H54 (cell line): Measurements from ENCODE around the gene PET100.
A peak's percentile ranks its signal among the peaks of the same experiment; 100 is the strongest.

Experiments used
- DNase-seq: peaks from one replicate; pipeline ENCODE4 v3.0.0; 2011; ENCODE audit warnings: low spot score, mixed read lengths; ENCODE audit not compliant: insufficient read length
- FAIRE-seq: peaks from 3 replicates; lab custom pipeline; 2011; peaks lifted over from hg19 to GRCh38; lab: Jason Lieb, UNC
- POLR2A ChIP-seq: IDR thresholded peaks from 2 replicates; pipeline ENCODE4 v1.6.1; 2011; ENCODE audit warnings: low read depth, mild to moderate bottlenecking, low read length

The PET100 gene, protein sequence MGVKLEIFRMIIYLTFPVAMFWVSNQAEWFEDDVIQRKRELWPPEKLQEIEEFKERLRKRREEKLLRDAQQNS

DNA sequence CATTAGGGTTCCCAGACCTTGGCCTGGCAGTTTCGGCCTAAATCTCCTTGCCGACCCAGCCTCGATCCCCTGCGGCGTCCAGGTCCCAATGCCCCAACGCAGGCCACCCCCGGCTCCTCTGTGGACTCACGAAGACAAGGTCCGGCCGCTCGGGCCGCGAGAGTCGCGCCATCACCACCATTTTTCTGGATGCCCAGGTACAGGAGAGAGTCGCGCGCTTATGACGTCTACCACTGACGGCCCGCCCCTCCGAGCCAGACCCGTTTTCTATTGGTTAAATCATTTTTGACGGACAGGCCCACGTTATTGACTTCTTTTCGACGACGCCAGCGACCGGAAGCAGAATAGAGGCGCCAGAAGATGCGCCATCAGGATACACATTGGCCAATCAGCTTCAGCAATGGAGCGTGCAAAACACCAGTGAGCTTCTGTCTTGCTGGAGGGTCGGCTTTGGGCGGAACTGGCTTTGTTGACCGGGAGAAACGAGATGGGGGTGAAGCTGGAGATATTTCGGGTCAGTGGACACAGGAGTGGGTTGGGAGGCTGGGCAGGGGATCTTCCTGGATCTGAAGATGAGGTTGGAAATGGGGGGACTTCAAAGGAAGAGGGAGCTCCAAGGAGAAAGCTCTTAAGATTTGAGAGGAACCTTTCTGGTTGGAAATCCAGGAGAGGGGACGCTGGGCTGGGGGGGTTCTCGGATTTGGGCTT lies at the start of gene PET100, which contains the start of gene XAB2:
TSS of gene PET100 (plus strand) at position 447 of the 708 bp plus-strand sequence. CDS start at position 488, 41 bp downstream.
TSS of gene XAB2 (minus strand) at position 199 of the 708 bp plus-strand sequence. CDS start at position 181, 18 bp downstream.
- DNase-seq: peak; percentile 100
- peak; percentile 43; the same call in 1 of the 2 replicates for TF ChIP-seq POLR2A
- peak; percentile 93 for FAIRE-seq

DNA sequence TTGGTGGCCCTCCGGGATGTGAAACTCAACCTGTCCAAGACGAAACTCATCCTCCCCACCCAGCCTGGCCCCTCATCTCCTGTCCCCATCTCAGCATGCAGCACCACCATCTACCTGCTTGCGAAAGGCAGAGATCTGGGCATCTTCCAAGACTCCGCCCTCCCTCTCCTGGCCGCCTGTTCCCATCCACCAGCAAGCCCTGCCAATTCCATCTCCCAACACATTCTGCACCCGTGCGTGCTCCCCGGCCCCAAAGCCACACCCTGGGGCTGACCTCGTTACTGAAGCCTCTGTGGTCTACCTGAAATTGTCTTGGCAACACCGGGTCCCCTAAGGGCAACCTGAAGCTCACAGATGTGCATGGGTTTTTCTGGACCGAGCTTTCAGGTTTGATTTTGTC lies 47.1 kb upstream of the PET100 start:
- FAIRE-seq: no peak
- no peak for DNase-seq
- TF ChIP-seq POLR2A: no peak

GRCh38 chr19:7589822-7590221 lies 39.8 kb upstream of the PET100 start:
- TF ChIP-seq POLR2A: no peak
- no peak for FAIRE-seq
- no peak for DNase-seq

GRCh38 chr19:7590256-7590655 lies 39.3 kb upstream of the PET100 start:
- no peak for TF ChIP-seq POLR2A
- DNase-seq (no peak), FAIRE-seq (no peak)

DNA sequence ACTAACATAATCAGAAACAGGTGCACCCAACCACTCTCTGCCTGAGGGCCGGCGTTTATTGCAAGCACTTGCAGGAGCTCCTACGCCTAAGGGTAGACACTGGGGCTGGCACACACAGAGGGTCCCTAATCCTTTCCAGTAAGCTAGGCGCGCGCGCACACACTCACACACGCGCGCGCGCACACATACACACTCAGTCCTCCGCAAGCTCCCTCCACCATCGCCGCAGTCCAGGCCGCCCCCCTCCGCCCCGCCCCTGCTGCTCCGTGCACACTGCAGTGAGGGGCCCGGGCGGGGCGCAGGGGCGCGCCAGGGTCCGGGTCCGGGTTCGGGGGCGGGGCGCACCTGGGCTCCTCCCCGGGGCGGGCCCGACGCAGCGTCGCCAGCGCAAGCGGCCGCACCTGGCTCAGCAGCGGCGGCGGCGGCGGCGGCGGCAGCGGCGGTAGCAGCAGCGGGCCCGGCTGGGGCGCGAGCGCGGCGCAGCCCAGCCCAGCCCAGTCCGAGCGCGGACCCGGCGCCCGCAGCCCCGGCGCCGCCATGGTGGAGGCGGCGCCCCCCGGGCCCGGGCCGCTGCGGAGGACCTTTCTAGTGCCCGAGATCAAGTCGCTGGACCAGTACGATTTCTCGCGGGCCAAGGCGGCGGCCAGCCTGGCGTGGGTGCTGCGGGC lies 34.0 kb upstream of the PET100 start, which contains the start of gene CAMSAP3:
TSS of gene CAMSAP3 (plus strand) at position 398 of the 668 bp plus-strand sequence. CDS start at position 538, 140 bp downstream.
- no peak for TF ChIP-seq POLR2A
- no peak for DNase-seq
- no peak for FAIRE-seq

DNA sequence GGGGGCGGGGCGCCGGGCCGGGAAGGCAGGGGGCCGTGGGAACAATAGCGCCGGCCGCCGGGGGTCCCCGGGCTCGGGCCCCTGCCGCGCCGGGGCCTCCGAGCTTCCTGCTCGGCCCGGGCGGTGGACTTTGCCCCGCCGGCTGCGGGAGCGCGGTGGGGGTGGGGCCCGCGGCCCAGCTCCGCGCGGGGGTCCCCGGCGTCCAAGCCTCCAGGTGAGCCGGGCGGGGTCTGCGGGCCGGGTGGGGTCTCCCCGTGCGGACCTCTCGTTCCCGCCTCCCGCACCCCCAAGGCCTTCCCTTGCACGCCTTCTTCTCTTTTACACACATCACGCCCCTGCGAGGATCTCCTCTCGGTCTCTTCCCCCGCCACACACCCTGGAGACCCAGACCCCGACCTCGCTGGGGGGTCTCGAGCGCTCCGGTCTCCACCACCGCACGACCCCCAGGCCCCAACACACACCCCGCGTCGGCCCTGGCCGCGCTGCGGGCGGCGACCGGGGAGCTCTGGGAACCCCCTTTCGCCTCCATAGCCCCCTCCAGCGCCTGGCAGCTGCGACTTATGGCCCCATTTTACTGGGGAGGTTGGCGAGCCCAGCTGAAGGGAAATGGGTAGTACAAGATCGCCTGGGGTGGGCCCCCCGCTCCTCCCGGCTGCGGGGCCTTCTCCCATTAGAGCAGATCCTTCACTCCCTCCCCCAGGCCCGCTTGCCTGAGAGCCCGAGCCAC lies 33.2 kb upstream of the PET100 start:
- DNase-seq: no peak
- TF ChIP-seq POLR2A: no peak
- no peak for FAIRE-seq

DNA sequence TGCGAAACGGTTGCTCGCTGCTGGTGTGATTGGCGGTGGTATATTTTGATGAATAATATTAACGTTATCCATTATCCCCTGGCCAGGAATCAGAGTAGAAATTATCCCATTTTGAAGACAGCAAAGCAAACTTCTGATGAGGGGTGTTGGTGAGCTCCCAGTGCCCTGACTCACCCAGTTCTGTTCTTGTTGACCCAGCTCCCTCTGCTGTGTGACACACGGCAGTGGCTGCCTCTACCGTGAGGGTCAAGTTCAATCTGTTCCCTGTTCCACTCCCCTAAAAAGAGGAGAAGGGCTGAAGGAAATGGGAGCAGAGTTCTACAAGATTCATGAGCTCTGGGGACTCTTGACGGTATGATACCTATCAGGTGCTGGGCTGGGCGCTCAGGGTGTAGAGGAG lies 31.9 kb upstream of the PET100 start:
- FAIRE-seq: no peak
- DNase-seq: no peak
- no peak for TF ChIP-seq POLR2A

- DNase-seq (no peak), FAIRE-seq (no peak)
- no peak for TF ChIP-seq POLR2A
Observed at GRCh38 chr19:7598180-7598579, 31.4 kb upstream of the PET100 start.

DNA sequence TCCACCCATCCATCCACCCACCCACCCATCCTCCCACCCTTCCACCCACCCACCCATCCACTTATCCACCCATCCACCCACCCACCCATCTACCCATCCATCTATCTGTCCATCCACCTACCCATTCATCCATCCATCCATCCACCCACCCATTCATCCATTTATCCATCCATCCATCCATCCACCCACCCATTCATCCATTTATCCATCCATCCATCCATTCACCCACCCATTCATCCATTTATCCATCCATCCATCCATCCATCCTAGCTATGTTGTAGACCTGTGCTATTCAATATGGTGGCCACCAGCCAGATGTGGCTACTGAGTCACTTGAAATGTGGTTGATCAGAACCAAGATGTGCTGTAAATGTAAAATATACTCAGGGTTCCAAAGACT lies 28.9 kb upstream of the PET100 start:
- no peak for FAIRE-seq
- no peak for TF ChIP-seq POLR2A
- DNase-seq: no peak

GRCh38 chr19:7602240-7602934 lies 27.2 kb upstream of the PET100 start:
- DNase-seq: no peak
- no peak for TF ChIP-seq POLR2A
- FAIRE-seq: no peak

DNA sequence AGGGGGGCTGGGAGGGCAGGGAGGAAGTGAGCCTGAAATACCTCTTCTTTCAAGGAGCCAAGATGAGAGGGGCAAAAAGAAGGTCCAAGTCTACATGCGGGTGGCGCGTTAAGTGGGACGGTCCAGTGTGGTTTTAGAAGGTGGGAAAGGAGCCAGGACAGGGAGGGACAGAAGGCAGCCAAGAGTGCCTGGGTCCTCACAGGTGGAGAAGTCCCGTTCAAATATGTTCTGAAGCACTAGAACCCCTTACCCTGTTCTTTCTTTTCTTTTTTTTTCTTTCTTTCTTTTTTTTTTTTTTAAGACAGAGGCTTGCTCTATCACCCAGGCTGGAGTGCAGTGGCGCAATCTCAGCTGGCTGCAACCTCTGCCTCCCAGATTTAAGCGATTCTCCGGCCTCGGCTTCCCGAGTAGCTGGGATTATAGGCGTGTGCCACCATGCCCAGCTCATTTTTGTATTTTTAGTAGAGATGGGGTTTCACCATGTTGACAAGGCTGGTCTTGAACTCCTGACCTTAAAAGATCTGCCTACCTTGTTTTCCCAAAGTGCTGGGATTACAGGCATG lies 26.6 kb upstream of the PET100 start:
- no peak for DNase-seq
- no peak for FAIRE-seq
- TF ChIP-seq POLR2A: no peak

DNA sequence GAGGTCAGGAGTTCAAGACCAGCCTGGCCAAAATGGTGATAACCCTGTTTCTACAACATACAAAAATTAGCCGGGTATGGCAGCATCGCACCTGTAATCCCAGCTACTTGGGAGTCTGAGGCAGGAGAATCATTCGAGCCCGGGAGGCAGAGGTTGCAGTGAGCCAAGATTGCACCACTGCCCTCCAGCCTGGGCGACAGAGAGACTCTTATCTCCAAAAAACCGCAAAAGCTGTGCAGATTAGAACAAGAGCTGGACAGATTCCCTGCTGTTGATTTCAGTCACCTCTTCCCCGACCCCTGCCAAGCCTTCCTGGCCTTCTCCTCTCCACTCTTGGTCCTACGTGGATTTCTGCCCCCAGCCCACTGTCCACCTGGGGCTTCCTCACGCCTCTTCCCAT lies 25.7 kb upstream of the PET100 start:
- DNase-seq (no peak), FAIRE-seq (no peak)
- TF ChIP-seq POLR2A: no peak

- no peak for TF ChIP-seq POLR2A
- DNase-seq: peak; percentile 90
- peak; percentile 81 for FAIRE-seq
Observed at GRCh38 chr19:7605490-7606222, 23.9 kb upstream of the PET100 start.
